Coronary artery (tissue), 2 donors: Measurements from ENCODE around the gene SYT6.

Source experiments
- DNase-seq: peaks from one replicate; pipeline ENCODE4 v3.0.0-alpha.2; 2017; ENCODE audit warnings: low spot score
- H3K27ac ChIP-seq, 2 donors: fragments of 200-600 bp; sonication (generic); one replicate each; pipeline ENCODE4 v1.5.1; 2016 to 2019
- H3K4me3 ChIP-seq: fragments of 200-600 bp; sonication (generic); 2 replicates; pipeline ENCODE4 v1.5.1; 2016; ENCODE audit warnings: mild to moderate bottlenecking, moderate library complexity
- CTCF ChIP-seq: fragments of 200-600 bp; sonication (generic); IDR thresholded peaks from one replicate; pipeline ENCODE4 v1.5.1; 2019; ENCODE audit warnings: antibody characterized with exemption

The SYT6 gene

GRCh38 chr1:114094363-114094634, 59.4 kb downstream of the SYT6 start:
- no peak for TF ChIP-seq CTCF
- DNase-seq = no peak
- H3K27ac ChIP-seq = no peak overlapping the region
- no peak overlapping the region for H3K4me3 ChIP-seq

GRCh38 chr1:114093624-114094362, 59.9 kb downstream of the SYT6 start:
- no peak for TF ChIP-seq CTCF
- no peak for DNase-seq
- Histone ChIP-seq H3K27ac (no peak overlapping the region), H3K4me3 (no peak overlapping the region)

- no peak for DNase-seq
- no peak overlapping the region for H3K27ac ChIP-seq
- H3K4me3 ChIP-seq = no peak overlapping the region
- no peak for TF ChIP-seq CTCF
Measured at GRCh38 chr1:114092186-114093062, 61.2 kb downstream of the SYT6 start.

GRCh38 chr1:114091711-114092110, 62.0 kb downstream of the SYT6 start:
- TF ChIP-seq CTCF = no peak
- H3K27ac ChIP-seq = no peak overlapping the region
- DNase-seq = no peak
- H3K4me3 ChIP-seq = no peak overlapping the region

GRCh38 chr1:114090738-114091505, 62.7 kb downstream of the SYT6 start:
- Histone ChIP-seq H3K27ac (no peak overlapping the region), H3K4me3 (no peak overlapping the region)
- no peak for DNase-seq
- no peak for TF ChIP-seq CTCF

GRCh38 chr1:114089502-114090138, 64.0 kb downstream of the SYT6 start:
- Histone ChIP-seq H3K4me3 (no peak overlapping the region), H3K27ac (no peak overlapping the region)
- DNase-seq = no peak
- TF ChIP-seq CTCF = no peak
